HTERT RPE-1 (cell line): ENCODE measurements around the gene TACC2.

ENCODE experiments used
- in situ Hi-C: fragments of 300-500 bp; cut with MboI; formaldehyde crosslinking; loops from 4 replicates; pipeline ENCODE4 v1.14.3; 2020; ENCODE audit warnings: low sequenced_read_pairs

Gene TACC2

DNA sequence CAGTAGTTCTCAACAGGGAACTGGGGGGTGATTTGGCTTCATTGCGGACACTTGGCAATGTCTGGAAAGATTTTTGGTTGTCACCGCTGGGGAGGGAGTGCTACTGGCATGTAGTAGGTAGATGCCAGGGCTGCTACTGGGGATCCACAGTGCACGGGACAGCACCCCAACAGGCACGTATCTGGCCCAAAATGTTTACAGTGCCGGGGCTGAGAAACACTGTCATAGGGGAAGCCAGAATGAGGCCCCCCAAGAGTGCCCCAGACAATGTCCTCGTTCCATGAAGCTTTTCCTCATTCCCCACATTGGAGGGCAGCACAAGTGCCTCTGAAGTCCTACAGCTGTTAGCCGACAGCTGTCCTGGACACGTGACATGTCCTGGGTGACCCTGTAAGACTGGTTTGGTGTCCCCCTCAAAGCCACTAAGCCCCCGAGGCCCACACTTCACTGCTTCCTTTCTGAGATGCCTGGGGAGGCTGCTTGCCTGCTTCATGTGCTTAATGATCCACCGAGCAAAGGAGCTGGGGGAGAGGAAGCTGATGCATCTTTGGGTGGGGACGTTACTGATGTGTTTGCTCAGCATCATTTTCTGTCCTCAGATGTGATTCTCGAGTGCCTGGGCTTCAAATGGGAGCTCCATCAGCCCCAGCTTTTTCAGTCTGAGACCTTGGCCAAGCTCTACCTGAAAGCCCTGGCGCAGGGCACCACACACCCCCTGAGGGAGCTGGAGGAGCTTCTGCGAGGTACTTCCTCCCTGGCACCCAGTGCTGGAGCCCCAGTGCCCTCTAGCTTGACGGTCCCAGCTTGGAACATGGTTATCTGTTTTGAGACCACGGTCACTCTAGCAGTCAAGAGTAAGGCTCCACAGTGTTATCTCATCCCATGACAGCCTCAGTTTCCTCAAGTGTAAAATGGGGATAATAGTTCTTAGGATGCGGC is 296.8 kb downstream of the TACC2 start:
- in situ Hi-C loops = no loop called here

DNA sequence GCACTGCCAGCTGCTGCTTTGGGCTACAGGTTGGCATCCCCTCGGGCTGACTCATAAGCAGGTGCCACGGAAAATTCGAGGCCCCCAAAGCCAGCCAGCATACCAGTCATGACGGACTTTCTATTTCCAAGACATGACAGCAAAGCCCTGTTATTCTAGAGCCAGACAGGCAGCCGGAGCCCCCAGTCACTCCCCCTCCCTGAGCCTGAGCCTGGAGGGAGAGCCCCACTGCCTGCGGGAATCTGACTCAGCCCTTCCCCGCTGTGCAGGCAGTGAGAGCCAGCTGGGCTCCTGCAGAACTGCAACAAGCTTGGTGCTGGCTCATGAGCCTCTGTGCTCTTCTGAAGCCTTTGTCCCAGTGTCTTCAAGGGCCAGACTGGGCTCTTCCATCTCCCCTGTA is 297.9 kb downstream of the TACC2 start:
- in situ Hi-C loops = no loop called here

DNA sequence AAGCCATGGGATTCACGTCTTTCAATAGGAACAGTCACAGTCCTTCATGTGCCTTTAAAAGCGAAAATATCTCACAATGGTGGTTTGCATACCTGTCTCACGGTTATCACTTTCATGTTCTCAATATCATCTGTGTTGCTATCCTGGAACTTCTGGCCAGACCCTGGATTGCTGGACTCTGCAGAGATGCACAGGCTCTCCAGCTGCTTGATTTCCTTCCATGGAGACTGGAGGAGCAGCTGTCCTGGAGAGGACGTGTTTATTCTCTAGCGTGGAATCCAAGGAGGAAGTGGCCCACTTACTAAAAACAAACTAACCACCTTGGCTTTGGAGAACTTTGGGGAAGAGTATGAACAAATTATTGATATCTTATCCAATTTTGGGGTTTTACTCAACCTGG is 298.6 kb downstream of the TACC2 start:
- in situ Hi-C loops = no loop called here

- in situ Hi-C loops = no loop called here
Measured at GRCh38 chr10:122288262-122288661, 299.3 kb downstream of the TACC2 start.

DNA sequence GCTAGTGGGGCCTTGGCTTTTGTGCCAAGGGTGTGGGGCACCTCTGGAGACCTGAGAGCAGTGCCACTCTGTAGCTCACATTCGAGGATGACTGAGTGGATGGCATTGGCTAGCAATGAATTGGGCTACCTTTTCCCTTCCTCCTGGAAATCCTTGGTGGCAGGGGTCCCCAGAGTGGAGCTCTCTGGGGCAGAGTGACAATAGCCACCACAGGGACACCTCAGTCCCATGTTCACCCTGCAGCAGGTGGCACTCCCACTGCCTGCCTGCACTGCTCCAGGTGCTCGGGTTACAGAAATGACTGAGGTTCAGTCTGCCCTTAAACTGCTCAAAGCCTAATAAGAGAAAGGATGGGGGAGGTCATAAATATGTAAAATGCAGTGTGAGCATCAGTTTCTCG is 300.0 kb downstream of the TACC2 start:
- in situ Hi-C loops = no loop called here

DNA sequence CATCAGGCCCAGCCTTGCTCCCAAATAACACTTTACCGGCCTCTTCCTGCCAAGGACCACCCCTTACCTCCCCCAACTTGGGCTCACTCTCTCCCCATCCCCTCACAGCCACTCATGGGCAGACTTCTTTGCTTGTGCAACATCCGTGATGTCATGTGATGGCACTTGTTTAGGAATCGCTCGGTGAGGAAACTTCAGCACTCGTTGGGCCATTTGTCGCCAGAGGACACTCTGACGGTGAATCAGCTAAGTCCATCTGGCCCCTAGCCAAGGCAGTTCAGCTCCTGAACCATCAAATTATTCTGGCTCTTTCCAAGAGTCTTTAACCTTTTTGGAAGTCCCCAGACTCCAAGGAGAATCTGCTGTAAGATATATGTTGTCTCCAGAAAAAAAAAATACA is 301.4 kb downstream of the TACC2 start:
- in situ Hi-C loops = no loop called here

- in situ Hi-C loops = no loop called here
Measured at GRCh38 chr10:122290833-122291532, 302.0 kb downstream of the TACC2 start.

DNA sequence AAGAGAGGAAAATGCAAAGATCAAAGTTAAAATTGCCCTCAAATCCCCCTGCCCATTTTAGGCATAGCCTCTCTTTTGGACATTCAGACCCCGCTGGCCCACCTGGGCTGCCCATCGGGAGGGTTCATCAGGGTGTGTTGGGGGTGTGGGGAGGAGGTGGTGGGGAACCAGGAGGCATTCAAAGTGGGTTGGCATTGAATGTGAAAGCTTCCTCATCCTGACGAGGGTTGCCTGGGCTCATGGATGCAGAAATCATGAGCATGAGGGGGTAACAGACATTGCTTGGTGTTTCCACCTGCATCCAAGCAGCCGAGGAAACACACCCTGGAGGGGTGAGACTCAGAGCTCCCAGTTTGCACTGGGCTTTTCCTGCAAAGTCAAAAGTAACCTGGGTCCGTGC is 302.8 kb downstream of the TACC2 start:
- in situ Hi-C loops = no loop called here

GRCh38 chr10:122292376-122292775 is 303.4 kb downstream of the TACC2 start:
- in situ Hi-C loops = no loop called here

DNA sequence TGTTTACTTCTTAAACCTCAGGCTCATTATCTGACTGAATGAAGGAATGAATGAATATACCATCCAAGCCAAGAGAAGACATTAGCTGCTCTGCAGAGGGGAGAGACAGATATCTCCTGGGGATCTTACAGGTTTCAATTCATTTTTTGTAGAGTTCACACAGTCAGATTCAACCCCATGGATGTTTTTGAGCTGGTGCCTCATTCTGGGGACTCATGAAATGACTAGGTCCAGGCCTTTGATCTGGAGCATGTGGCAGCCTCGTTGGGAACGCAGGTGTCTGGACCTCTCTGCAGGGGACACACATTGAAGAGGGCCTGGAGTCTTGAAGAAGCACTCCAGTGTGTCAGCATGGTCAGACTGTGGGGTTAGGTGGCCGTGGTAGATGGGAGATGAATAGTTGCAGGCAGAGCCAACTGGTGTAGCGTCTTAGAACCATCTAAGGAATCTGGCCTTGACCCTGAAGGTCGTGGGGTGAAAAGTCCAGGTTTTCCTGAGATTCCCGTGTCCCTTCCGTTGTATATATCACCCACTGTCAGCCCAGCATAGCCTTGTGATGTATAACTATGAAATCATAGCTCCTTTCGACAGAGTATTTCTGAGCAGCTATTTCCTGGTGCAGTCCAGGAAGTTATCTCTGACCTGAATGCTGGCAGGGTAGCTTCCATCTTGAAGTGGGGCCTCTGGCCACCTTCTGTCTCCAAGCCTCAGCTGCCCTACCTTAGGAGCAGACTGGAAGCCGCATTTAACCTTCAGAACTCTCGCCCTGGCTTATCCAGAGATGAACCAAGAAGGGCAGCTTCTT is 304.4 kb downstream of the TACC2 start:
- in situ Hi-C loops = no loop called here

GRCh38 chr10:122293961-122294380 is 305.0 kb downstream of the TACC2 start:
- in situ Hi-C loops = no loop called here

DNA sequence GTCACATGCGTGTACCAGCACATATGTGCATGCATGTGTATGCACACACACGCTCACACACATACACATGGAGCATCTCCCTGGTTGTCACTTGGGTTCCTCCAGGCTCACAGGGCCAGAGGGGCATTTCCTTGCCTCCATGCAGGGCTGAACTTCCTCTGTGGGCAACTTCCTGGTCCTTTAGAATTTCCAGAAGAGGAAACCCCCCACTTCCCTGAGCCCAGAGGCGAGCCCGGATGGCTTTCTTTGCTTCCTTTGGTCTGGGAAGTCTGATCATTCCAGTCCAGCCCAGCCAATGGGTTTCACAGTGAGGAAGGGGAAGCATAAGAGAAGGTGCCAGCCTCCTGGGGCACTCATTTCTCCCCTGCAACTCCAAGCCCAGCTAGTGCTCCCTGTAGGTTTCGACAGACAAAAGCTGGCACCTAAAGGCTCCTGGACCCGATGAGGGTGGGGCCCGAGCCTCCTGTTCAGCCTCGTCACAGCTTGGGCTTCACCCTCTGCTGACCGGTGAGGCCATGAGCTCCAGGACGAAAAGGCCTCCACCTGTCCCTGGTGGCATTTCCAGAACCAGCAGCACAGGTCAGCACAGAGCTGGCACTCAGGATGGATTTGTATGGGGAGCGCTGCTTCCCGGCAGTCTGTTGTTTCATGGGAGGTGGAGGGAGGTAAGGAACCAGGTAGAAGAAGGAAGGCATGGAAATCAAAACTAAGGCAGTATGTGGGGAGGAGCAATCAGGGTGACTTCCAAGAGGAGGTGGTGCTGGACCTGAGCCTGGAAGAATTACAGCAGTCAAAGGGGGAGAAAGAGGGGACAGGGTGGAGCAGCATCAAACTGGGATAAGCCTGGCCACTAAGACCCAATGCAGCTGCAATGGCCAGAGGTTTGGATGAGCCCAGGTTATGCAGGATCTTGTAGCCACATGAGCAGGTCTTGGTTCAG is 305.8 kb downstream of the TACC2 start:
- in situ Hi-C loops = no loop called here

DNA sequence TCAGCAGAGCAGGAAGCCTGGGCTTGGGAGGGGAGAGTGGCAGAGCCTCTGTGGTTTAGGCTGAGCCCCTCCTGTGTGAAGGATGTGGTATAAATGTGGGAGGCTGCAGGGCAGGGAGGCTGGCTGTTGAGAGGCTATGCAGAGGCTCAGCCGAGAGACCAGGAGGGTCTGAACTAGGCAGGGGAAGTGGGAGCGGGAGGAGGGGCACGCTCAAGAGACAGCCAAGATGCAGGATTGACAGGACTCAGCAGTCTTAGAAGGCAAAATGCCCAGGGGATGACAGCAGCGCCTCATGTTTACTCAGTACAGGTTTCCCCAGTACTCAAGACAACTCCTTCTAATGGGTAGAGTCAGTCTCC is 306.5 kb downstream of the TACC2 start:
- in situ Hi-C loops = no loop called here

- in situ Hi-C loops = no loop called here
Measured at GRCh38 chr10:122296363-122297120, 307.6 kb downstream of the TACC2 start.

DNA sequence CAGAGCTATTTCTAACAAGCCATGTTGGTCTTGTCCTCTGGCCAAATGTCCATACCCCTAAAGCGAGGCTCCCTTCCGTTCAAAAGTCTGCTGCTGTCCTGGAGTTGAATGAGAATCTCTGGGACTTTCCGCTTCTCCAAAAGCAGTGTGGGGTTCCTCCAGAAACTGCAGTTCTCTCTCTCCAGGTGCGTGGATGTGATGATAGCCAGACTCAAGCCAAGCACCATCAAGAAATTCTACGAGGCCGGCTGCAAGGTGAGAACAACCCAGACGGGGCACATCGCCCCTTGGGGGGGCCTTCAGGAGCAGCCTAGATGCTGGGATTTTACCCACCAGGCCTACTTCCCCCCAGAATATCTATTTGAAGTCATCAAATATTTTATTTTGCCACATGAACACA is 308.6 kb downstream of the TACC2 start:
- in situ Hi-C loops = no loop called here

DNA sequence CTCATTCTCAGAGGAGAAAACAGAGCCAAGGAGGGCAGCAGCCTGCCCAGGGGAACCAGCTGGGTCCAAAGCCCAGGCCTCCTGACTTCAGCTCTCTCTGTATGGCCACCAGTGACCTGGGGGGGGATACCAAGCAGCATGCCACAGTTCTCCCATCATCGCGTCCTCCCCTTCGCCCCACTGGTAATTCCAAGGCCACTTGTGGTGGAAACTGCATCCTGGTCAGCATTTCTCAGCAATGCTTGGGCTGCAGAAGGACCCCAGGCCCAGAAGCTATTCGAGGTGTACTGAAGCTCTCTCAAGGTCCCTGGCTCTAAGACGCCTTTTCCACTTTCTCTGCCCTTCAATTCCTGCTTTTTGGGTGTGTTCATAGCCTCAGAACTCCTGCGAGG is 309.2 kb downstream of the TACC2 start:
- in situ Hi-C loops = no loop called here

DNA sequence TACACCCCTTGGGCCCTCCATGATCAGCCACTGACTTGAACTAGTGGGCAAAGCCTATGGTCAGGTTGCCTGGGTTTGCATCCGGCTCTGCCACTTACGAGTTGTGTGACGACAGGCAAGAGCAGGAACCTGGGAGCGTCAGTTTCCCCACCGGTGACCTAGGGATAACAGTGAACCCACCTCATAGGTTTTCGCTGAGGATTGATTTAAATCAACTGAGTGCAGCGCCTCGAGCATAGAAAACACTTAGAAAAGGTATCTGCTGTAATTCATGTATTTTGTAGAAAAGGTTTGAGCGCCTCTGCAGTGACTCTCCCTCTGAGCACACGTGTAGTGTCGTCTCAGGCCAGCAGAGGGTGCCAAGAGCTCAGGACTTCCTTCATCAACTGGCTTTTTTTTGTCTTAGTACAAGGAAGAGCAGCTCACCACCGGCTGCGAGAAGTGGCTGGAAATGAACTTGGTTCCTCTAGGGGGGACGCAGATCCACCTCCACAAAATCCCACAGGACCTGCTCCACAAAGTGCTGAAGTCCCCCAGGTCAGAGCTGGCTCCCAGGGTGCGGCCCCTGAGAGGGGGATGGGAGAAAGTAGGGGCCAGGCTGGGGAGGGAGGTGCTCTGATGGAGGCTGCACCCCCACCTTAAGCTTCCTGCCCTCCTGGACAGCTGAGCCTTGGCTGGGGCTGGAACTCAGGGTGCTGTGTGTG is 309.8 kb downstream of the TACC2 start:
- in situ Hi-C loops = no loop called here

DNA sequence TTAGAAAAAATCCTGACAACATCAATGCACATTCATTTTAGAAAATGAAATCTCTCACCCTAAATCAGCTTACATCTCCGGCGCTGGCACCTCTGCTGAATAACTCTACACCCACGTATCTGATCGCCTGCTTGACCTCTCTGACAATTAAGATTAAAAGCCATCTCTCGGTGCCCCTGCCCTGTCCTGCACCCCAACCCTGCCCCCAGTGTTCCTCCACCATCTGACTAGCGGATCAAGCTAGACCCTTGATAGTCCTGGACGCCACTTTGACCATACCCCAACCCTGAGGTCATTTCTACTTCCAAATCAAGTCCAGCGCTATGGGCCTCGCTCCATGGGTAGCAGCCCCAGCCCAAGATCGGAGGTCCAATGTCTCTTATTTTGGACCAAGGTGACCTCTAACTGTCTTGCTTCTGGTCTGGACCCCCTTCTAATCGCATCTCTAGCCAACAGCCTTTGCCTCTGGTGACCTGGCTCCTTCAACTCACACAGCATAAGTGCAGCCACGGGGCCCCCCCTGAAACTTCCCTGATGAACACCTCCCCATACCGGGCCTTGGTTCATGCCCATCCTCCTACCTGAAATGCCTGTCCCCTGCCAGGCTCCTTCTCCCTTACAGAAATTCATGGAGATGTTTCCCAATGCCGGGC is 310.6 kb downstream of the TACC2 start:
- in situ Hi-C loops = no loop called here
